Left forelimb (tissue), 1 donor: ENCODE data around the gene PTH1R.

Experiments used
- DNase-seq: peaks from one replicate; pipeline ENCODE4 v3.0.0-alpha.2; 2018; ENCODE audit warnings: low spot score

Gene PTH1R

DNA sequence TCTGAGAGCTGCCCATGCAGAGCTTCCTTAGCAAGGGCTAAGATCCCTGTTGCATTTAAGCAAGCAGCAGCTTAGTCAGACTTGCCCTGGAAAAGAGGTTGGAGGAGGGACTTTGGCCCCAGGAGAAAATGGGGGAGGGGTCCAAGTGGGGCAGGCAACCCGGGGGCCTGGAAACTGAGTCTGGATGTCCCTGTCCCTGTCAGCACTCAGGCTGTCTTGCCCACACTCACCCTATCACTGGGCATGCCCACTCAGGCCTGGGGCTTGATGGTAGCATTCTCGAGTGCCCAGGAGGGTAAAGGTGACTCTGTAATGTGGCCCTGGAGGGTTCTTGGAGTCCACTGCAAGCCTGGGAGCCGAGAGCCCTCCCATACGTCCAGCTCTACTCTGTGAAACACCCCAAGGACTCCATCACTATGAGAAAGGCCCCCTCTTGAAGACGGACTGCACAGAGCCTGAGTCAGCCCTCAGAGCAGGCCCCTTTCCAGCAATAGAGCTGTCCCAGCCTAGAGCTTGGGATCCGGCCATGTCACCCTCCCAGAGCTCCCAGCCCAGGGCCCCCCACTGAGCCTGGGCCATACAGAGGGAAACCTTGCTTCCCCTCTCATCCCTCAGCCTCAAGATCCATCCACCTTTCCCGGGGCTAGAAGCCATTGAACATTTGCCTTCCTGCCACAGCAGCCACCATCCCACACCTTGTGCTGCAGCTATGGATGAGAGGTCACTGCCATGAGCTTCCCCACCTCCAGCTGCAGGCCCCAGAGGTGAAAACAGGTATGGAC lies 27.6 kb upstream of the PTH1R start:
- DNase-seq, result peak; percentile 62

- peak; percentile 62 for DNase-seq
Measured at GRCh38 chr3:46850468-46850779, 27.1 kb upstream of the PTH1R start.

GRCh38 chr3:46851364-46852333 lies 25.9 kb upstream of the PTH1R start:
- DNase-seq, result peak; percentile 48

GRCh38 chr3:46852334-46852720 lies 25.2 kb upstream of the PTH1R start:
- DNase-seq, result peak; percentile 42

GRCh38 chr3:46852839-46853355 lies 24.6 kb upstream of the PTH1R start:
- peak; percentile 47 for DNase-seq

- DNase-seq, result peak; percentile 38
Measured at GRCh38 chr3:46853441-46854415, 23.8 kb upstream of the PTH1R start.

DNA sequence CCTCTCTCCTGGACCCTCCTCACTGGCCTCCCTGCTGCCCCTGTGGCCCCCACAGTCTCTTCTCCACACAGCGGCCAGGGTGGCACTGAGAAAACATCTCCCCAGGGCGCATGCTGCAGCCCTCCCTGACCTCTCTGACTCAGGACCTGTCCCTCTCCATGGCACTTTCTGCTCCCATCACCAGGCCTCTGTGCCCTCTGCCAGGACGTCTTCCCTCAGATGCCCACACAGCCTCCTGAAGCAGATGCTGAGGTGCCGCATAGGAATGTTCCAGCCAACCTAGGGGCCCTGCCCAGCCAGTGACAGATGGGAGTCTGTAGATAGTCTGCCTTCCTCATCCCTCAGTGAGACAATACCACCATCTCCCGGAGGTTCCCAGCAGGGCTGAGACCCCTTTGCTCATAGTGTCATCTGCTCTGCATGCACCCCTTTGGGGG lies 22.9 kb upstream of the PTH1R start:
- peak; percentile 56 for DNase-seq

DNA sequence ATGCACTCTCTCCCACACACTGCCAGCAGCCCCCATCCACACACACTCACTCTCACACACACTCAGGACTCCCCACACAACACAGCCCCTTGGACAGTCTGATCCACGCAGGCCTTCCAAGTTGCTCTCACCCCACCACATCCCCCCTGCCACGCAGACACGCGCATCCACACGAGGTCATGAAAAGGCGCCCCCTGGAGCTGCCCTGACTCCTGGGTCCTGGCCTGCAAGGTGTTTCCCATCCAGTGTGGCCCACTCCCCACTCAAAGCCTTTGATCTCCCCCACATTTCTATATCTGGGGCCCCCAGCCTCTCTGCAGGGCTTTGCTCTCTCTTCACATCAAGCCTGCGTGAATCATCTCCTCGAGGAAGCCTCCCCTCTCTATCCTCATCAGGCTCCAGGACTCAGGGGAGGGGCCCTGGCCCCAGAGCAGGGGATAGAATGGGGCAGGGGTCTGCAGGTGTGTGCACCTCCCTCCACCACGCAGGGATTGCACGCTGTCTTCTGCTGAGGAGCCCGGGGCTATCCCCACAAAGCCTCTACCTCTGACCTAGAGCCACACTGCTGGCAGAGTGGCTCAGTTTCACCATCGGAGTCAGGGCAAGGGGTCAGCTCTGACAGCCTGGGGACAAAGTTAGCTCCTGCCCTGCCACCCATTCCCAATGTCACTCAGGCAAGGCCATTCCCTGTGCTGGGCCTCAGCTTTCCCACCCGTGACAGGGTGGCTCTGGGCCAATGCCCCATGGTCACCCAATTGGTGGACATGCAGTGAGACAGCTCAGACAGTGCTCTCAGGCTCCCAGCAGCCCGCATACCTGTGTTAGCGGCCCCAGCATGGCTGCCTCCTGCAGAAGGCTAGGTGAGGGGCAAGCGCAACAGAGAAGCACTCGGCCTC lies 20.7 kb upstream of the PTH1R start:
- DNase-seq, result peak; percentile 53

DNA sequence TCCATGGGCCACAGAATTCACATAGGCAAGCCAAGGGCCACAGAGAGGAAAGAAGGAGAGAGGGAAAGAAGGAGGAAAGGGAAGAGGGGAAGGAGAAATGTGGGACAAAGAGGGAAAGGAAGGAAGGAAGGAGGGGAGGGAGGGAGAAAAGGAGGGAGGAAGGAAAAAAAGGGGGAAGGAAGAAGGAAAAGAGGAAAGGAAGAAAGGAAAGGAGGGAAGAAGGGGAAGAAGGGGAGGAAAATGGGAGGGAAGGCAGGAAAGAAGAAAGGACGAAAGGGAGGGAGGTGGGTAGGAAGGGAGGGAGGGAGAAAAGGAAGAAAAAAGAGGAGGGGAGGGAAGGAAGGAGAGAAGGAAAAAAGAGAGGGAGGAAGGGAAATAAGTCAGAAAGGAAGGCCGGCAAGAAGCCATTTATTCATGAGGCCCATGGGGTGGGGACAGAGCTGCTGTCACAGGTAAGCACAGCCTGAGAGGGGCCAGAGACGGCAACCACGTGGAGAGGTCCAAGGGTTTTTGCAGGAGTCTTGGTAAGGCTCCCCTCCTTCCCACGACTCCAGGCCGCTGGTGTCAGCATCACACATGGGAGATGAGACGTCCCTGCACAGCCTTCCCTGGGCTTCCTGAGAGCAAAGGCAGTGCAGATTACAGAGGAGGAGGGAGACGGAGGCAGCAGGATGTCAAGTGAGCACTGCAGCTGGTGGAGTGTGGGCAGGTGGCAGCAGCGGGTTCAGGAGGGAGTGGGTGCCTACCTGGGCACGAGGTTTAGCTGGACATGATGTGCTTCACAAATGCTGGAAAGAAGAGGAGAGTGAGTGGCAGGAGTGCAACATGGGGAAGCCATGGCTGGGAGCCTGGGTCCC lies 19.8 kb upstream of the PTH1R start:
- DNase-seq, result peak; percentile 53

DNA sequence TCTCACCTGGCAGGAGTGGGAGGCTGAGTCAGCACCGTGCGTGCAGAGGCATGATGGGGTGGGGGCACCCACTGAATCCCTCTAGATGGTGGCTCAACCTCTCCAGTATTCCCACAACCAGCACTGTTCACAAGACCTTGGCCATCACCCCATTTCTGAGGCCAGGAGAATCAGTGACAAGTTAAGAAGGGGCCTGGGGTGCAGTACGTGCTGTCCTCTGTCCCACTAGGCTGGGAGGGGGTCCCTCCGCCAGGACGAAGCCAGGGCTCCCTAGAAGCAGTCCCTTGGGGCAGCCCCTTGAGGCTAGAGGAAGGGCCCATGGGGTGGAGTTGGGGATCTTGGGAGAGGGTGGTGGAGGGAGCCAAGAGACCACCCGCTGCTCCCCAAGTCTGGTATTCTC lies 19.1 kb upstream of the PTH1R start:
- DNase-seq, result peak; percentile 46

DNA sequence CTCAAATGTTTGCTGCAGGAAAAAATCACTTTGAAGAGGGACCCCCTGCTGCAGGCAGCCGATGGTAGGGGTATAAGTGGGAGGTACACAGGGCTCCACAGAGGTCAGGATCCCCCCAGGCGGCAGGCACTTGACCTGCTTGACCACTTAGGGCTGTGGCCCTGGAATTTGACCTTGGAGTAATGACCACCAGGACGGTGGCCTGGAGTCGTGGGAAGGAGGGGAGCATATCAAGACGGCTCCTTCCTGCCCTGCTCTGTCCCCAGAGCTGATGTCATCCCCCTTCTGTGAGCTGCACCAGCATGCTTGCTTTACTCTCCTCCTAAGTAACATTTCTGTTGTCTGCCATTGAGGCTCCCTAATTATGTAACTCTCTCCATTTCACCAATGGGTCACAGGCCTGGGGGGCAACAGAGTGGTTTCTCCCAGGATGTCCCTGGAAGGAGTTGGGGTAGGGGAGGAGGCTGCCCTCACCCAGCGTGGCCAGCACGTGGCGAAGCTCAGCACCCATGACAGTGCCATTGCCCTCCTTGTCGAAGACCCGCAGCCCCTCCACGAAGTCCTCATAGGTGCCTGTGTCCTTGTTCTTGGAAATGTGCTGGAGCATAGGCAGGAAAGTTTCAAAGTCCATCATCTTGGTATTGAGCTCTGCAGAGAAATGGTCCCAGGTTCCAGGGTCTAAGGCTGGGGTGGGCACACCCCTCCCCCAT lies 18.4 kb upstream of the PTH1R start:
- DNase-seq, result peak; percentile 45

GRCh38 chr3:46860017-46860809 lies 17.3 kb upstream of the PTH1R start:
- peak; percentile 64 for DNase-seq

GRCh38 chr3:46860810-46861604 lies 16.5 kb upstream of the PTH1R start:
- peak; percentile 42 for DNase-seq

DNA sequence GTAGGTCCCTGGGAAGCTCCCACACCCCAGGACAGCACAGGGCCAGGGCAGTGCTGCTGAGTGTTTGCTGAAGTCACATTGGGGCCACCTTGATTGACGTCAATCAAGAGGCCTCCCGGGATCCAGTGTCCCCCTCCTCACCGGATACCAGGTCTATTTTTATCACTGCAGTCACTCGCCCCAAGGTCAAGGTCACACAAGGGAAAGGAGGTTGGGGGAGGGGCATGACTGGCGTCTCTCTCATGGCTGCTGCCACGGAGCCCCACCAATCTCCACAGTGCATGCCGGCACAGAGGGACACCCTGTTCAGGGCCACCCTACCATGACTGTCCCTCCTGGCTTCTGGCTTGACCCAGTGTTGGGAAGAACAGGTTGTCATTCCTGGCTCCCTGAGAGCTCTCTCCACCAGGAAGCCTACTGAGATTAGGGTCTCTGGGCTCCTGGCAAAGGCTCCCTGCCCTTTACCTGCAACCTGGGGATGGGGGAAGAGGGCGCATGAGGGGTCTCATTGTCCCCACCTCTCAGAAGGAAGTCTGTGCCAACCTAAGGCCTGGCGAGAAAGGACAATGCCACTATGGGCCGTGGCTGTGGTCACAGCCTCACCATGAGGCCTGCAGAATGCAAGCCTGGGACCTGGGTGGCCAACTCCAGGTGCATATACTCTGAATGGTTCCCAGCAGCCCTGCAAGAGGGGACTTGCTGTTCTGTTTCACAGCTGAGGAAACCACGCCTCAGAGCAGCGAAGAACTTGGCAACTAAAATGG lies 15.7 kb upstream of the PTH1R start:
- DNase-seq, result peak; percentile 63

GRCh38 chr3:46862369-46863025 lies 15.0 kb upstream of the PTH1R start:
- DNase-seq, result peak; percentile 60

DNA sequence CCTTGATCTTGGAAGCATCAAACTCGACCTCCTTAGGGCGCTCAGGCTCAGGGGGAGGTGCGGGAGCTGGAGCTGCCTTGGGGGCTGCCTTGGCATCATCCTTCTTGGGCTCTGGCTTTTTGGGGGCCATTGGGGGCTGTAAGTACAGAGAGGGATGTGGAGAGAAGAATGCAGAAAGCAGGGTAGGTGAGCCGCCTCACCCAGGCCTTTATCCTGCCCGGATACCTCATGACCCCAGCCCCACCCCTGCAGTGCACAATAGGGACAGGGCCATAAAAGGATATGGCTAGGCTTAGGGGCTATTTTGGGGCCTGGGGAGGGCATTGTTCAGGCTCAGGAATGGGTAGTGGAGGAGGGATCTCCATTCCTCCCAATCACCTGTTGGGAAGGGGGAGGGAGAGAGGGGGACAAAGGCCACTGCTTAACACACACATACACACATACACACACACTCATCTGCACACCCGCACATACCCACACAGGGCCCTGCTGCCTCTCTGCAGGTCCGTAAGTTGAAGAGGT lies 14.2 kb upstream of the PTH1R start, which contains the start of gene MYL3:
MYL3 (minus strand) TSS at position 184 of the 522 bp plus-strand sequence; CDS start at position 130, 54 bp downstream.
- no peak for DNase-seq
